Measurements from ENCODE around the gene TTC33. TPM values are rescaled to one million over a fixed set of nuclear protein-coding genes. Genes with fewer than 3 reads are reported as not detected.
A peak's percentile ranks its signal among the peaks of the same experiment; 100 is the strongest.

TTC33 gene
- total RNA-seq, 1 donor from 2014 or later, result 20.3 TPM

DNA sequence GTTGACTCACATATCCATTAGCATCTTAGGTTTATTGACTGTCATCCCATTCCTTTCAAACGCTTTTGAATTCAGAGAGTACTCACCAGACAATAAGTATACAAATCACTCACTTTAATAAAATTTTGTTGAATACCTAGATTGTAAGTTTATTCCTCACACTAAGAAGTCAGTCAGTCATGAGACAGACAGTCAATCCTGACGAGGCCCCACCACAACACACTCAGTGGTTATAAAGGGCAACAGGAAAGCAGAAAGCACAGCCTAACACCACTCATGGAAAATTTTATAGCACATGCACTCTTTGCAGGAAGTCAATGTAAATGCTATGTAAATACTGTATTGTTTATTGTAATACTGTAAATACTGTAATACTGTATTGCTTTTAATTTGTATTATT lies 252.3 kb downstream of the TTC33 start:
- DNase-seq, result peak; percentile 19

DNA sequence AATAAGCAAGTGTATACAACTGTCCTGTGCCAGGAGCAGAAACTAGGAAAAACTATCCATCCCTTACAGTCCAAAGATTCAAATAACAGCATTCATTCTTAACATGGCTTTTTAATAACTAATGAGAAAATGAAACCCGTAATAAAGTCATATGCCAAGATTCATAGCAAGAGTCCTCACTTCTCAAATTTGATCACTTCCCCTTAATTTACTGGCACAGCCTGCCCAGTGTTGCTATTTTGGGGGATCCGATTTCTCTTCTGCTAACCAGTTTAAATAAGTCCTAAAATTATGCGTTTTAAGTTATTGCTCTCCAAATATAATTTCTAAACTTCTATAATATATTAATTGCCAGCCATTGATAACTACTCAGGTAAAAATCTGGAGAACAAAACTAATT lies 253.0 kb downstream of the TTC33 start:
- no peak for DNase-seq

DNA sequence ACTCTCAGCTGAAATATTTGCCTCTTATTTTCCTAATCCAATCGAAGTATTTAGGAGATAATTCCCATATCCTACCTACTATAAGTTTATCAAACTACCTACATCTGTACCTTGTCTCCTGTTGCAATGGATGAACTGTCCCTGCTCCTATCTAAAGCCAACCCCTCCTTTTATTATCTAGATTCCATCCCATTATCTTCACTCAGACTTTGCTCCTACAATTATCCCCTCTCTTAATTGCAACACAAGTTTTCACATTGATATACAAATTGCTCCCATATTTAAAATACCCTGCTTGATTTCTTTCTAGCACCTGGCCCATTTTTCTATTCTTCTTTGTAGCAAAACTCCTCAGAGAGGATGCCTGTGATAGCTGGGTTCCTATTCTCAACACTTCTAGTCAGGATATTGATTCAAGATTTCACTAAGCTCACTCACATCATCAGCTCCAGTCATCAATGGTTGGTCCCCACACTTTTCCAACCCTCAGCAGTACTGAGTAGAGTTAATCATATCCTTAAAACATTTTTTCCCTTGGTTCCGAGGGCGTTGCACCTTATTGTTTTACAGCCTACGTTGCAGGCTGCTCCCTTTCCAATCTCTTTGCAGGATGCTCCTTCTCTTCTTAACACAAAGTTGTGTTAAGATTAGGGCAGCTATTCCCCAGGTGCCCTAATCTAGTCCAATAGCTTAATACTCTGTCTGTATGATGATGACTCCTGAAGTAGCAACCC lies 253.9 kb downstream of the TTC33 start:
- DNase-seq, result no peak

DNA sequence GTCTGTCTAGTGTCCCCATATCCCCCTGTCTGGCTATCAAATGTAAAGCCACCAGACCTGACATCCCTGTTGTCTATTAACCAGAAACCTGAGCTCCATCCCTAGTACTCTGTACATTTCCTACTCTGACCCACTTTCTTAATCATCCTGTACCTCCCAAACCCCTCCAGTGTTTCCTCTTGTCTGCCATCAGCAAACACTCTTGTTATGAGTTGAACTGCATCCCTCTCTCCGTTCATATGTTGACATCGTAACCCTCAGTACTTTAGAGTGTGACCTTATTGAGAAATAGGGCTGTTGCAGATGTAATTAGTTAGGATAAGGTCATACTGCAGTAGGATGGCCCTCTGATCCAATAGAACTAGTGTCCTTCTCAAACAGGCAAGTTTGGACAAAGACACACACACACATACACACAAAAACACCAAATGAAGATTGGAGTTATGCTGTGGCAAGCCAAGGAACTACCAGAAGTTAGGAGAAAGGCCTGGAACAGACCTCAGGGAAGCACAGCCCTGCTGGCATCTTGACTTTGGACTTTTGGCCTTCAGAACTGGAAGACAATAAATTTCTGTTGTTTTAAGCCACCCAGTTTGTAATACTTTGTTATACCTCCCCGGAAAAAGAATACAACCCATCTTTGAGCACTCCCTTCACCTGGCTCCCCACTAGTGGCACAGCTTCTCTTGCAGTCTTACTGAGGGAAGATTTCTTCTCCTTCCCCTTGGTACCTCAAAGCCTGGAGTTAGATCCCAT lies 256.1 kb downstream of the TTC33 start:
- DNase-seq, result no peak

DNA sequence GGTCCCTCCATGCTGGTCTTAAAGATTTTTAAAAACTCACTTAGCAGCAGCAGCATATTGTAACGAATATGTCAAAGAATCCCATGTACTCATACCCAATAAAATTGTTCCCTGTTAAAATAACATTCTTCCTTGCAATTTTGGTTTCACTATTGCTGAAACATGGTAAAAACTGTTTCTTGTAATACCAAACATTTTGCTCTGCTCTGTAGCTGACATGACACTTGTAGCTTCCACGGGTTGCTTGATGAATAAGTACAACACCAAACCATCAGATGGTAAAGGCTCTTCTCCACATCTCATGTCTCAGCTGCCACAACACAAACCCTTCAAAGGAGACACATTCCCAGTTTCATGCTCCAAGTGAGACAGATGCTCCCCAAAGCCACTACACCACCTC lies 256.8 kb downstream of the TTC33 start:
- no peak for DNase-seq

DNA sequence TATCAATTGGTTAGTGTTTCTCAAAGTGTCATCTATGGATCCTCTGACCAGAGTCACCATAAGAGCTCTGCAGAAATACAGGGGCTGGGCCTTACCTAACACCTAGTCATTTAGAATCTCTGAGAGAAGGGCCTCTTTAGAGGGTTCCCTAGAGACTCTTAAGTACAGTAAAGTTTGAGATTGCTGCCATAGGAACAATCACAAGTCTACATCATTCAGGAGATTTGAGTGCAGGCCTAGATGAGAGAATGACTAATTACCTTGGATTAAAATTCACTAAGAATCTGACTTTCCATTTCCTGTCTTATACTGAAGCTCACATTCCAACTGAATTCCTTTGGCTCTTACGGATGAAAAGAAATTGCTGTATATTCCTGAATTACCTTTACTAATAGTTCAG lies 258.2 kb downstream of the TTC33 start:
- DNase-seq, result peak; percentile 79

DNA sequence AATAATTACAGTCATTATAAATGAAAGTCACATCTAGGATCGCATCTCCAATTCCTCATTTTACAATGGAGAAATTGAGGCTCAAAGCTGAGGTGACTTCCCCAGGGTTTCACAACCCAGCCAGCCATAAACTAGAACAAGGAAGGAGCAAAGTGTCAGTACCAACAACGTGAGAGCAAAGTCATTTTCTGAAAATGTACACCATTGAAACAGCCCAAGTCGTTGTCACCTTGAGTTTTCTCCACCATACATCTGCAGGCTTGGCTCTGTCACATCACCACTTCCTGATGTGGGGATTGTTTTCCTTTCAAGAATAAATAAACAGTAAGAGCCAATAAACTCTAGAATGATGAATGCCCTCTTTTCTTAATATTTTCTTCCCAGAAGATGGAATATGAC lies 260.5 kb downstream of the TTC33 start:
- no peak for DNase-seq

DNA sequence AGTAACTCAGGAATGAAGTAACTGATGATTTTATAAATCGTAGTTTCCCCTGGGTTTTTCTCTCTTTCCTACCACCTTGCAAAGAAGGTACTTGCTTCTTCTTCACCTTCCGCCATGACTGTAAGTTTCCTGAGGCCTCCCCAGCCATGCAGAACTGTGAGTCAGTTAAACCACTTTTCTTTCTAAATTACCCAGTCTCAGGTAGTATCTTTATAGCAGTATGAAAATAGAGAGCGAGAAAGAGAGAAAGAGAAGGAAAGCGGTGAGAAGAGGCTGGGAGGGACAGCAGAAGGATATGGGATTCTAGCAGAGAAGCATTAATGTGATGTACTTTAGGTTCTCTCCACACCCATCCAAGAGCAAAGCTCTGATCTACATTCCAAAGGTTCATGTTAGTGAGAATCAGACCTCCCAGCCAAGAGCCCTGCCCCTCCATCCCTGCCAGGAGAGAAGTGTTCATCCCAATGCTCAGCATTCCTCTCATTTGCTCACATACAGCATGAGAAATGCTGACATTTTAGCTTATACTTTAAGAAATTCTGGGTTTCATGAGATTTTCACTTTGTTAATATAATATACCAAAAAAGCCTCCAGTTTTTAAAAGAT lies 261.0 kb downstream of the TTC33 start:
- DNase-seq, result no peak

DNA sequence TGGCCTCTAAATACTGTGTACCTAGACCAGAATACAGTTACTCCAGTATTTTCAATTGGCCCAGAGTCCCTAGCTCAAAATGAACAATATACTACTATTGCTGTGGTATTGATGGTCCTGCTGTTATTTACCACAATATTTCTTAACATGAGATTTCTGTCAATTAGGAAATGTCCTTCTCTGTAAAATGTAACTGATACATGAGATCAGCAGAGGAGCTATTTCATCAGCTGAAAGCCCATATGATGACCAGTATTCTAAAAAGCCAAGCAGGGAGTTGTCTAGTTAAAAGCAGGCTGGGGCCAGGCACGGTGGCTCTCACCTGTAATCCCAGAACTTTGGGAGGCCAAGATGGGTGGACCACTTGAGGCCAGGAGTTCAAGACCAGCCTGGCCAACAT lies 263.7 kb downstream of the TTC33 start:
- DNase-seq, result no peak

DNA sequence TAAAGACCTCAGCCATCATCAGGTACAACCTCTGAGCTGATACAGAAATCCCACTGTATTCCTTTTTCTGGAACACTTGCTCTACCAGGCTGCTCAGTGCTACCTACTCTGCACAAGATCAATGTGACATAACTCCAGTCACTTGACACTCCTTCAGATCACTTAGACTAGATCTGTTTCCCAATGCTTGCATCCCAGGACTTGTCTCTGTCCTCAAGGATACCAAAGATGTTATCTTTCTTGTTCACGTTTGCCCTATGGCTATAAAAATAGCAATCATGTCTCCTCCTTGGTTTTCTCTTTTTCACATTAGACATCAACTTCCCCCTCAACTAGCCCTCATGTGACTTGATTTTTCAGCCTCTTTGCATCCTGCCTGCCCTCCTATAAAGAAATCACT lies 264.1 kb downstream of the TTC33 start:
- no peak for DNase-seq

DNA sequence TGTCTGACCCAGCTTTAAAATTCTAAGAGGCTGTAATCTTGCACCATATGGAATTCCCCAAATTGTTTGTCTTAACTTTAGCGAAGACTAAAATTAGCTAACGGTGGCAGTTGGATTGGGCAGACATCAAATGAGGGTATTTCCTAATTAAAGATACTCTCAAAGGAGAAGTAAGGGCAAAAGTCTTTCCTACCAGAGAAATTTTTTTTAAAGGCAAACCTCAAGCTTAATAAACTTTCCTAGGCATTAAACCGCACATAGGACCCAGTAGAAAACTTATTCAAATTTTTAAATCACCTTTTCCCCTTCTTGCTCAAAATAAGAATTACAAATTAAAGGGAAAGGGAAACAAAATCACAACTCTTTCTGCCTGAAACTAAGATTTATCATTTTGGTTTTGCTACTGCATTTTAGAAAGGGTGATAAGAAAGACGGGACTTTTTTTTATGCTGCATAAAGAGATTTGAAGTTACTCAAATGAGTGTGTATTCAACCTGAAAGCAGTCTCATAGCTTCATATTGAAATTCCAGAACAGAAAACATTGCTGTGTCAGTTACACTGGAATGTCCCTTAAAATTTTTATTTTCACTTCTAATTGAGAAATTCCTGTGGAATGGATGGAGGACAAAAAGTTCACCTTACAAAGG lies 265.2 kb downstream of the TTC33 start:
- DNase-seq, result no peak

DNA sequence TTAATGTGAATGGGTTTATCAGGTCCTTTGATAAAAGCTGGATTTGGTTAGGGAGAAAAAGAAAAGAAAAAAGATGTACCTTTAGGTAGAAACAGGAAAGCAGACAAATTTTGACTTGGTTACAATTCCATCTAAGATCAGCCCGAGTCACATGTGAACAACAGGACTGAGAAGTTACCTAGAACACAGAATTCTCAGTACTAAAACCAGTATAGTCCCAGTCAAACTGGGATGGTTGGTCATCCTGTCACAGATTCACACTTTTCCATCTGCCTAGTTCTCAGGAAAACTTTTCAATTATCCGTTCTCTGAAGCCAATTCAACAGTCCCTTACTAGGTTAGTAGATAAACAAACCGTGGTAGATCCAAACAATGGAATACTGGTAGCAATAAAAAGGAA lies 266.3 kb downstream of the TTC33 start:
- no peak for DNase-seq

DNA sequence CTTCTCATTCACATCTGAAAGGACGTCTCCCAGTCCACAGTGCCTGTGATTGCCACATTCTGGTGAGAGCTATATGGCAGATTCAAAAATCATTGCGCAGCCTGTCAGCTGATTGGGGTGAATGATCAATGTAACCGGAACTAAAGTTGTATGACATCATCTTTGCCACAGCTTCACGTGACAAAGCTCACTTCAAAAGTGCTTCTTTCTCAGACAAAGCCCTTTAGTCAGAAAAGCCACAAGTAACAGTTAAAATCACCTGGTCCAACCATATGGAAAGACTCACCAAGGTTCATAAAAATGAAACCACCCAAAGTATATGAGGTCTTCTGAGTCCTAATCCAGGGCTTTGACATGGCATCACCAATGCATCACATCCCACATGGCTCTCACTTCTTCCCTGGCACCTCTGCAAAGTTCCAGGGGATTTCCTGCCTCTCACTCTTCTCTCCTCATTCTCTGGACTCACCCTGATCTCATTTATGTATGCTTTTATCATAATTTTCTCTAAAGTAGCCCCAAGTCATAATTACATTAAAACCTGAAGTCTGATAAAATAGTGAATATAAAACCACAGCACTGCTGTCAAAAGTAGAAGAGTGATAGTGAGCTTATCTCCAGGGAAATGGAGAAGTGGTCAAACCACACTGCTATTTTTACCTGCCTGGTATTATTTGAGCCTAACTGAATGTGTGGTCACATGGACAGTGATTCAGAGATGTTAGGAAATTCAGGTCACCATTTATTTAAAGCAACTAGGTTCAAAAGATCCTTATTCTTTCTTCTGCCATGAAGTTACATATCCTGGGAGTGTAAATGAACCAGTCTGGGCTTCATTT lies 269.1 kb downstream of the TTC33 start:
- no peak for DNase-seq

DNA sequence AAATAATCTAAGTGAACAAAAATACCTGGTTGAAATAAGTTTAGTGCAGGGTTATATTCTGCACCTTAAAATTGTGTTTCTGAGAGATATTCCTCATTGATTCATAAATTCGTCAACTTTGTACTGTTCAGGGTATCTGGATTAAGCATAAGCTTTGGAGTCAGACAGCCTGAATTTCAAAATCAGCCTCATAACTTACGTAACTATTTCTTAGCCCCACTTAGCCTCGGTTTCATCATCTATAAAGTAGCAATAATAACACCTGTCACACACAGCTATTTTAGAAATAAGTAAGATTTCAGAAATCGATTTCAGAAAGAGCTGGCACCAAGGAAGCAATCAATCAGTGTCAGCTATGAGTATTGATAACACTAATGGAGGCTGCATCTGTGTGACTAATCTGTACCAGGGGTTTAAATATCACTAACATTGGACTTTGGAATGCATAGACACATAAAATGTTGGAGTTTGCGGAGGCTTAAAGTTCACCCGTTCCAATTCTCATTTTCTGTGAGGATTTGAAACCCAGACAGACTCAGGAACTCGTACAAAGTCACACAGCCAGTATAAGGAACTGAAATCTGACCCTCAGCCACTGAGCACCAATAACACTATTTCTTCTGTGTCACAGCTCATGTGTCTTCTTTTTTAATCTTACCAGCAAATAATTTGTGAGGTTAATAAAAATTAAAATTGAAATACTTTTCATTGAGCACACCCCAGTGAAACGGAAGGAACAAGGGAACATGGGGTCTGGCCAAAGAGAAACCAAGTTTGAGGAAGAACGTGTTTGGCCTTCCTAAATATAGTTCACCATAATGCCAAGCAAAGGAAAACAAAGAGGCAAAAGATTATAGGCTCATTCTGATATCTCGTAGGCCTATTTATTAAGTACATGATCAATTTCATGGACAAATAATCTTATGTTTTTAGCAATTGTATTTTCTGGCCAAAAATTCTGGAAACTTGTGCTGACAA lies 270.5 kb downstream of the TTC33 start:
- no peak for DNase-seq

DNA sequence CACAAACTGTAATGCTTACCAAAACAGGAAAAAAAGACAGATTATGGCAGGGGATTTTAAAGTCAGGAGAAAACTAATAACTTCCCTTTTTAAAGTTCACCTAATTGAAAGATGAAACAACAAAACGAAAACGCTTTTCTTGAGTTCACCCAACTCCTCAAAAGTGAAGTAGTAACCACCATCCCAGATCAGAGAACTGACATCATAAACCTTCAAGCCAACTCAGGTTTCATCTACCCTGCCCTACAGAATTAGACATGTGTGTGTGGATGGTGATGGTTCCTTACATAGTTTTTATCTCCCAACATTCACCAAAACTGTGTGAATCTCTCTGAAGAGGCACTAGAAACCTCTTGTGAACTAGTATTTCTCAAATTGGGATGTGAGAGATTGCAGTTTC lies 271.3 kb downstream of the TTC33 start:
- no peak for DNase-seq

DNA sequence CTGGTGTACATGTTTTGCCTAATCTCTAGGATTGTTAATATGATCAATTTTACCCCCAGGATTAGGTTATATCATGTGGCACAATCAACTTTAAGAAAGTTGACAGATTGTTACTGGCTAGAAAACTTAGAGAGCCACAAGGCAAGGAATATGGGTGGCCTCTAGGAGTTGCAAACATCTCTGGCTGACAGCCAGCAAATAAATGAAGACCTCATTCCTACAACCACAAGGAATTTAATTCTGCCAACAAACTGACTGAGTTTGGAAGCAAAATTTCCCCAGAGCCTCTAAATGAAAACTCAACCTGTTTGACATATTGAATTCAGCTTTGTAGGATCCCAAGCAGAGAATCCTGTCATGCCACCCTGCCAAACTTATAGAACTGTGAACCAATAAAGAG lies 272.4 kb downstream of the TTC33 start:
- no peak for DNase-seq

DNA sequence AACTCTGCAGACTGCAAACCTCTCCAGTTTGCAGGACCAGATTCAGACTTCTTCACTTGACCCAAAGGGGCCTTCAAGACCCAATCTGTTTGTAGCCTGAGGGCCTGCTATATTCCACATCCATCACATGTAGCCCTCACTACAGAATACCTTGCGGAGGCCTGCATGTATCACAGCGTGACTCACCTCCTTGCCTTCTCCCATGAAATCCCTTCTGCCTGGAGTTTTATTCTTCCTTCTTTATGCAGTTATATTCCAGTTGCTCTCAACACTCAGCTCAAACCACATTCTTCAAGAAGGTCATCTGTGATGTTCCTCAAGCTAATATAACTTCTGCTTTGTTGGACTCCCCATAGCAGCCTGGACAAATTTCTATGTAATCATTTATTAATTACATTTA lies 274.5 kb downstream of the TTC33 start:
- DNase-seq, result no peak

DNA sequence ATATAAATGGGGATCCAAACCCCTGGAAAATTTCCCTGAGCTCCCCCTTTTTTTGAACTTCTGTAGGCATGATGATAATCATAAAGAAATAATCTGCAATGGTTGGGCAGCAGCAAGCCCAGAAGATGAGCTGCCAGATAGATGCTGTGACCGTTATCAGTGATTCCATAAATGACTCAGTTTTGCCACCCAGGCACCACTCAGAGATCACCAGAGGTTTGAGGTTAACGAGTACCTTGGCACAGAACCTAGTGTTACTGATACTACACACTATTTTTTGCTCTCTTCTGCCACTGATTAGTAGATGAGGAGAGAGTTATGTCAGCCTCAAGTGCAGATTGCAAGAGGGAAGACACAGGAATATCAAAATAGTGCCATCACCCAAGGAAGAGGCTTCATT lies 275.4 kb downstream of the TTC33 start:
- no peak for DNase-seq

DNA sequence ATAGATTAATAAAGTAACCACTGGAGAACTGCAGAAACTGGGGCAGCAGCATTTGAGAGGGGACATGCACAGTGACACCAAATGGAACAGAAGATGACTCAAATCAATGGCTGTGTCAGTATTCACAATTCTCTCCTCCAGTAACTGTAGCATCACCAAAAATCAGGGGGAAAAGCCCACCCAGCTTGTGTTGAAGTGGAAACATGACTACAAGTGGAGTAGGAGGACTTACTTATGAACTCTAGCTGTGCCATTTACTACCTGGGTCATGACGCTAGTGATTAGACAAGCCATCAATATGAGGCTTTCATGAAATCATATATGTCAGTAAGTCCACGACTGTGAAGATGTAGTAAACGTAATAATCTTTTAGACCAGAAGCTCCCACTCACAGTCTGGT lies 275.8 kb downstream of the TTC33 start:
- DNase-seq, result no peak

DNA sequence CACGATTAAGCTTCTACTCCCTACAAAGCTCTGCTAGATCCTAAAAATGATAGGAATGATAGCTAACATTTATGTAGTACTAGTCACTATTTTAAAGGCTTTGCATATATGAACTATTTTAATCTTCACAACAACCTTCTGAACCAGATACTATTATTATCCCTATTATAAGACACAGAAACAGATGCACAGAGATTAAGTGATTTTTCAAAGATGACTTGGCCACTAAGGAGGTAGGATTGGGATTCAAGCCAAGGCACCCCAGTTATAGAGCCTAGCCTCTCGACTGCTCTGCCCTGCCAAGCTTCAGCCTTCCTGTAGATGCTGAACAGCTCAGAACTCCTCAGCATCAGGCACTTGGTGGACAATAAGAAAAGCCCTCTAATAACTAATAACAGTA lies 277.0 kb downstream of the TTC33 start:
- no peak for DNase-seq

DNA sequence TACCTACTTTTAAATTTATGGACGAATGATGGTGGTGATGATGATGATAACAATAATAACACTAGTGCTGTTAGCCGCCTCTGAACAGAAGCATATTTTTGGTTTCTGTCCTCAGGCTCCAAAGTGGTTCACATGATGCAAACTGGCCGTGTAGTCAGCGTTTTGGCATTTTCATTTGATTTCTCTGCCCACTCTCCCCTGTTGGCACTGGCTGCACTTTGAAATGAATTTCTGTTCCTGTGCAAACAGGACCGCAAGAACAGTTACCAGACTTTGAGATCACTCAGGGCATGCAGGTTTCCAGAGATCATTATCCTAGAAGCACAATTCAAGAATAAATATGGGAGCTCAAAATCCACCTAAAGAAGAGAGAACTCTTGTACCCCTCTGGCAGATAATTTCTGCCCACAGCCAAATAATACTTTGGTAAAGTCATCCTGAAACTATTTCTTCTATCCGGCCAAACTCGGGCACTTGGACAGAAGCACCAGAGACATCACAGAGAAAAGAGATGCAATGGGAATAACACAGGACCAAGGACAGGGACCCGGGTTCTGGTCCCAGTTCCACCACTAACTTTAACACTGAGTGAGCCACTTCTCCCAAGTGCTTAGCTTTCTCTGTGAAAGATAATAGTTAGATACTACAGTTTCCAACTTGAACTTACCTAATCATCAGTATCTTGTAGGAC lies 277.8 kb downstream of the TTC33 start:
- DNase-seq, result no peak

Measured in dermis blood vessel endothelial cell (primary cell).